GM19468 (cell line): ENCODE data around the gene COL13A1.

Experiments
- ATAC-seq: cut with Tn5 transposase; IDR thresholded peaks from one replicate; pipeline ENCODE4 v1.9.1; 2021; ENCODE audit warnings: mild to moderate bottlenecking, moderate library complexity, moderate number of reproducible peaks; ENCODE audit not compliant: unreplicated experiment; ENCODE audit errors: extremely low read depth

Gene COL13A1

DNA sequence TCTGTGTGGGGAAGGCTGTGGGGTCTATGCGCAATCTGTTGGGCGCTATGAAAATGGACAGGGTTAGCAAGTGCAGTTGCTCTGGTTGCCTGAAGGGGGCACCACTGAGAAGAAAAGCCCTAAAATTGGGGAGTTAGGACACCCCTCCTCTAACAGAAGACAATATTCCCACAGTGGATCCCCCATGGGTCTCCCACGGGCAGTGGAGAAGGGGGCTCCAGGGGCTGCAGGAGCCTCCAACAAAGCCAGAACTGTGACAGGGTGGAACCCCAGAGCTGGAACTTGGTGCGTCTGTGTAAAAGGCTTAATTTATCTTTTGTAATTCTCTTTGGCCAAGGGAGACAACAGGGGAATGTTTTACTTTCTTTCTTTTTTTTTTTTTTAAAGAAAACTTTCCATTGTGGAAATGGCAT lies 12.5 kb upstream of the COL13A1 start:
- ATAC-seq: no peak

DNA sequence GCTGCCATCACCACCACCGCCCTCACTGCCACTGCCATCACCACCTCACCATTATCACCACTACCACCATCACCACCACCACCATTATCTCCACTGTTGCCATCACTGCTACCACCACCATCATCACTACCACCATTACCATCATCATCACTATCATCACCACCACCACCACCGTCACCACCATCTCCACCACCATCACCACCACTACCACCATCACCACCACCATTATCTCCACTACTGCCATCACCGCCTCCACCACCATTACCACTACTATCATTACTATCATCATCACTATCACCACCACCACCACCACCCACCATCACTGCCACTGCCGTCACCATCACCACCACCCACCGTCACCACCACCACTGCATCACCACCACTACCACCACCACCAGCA lies 9.9 kb upstream of the COL13A1 start:
- ATAC-seq: no peak

DNA sequence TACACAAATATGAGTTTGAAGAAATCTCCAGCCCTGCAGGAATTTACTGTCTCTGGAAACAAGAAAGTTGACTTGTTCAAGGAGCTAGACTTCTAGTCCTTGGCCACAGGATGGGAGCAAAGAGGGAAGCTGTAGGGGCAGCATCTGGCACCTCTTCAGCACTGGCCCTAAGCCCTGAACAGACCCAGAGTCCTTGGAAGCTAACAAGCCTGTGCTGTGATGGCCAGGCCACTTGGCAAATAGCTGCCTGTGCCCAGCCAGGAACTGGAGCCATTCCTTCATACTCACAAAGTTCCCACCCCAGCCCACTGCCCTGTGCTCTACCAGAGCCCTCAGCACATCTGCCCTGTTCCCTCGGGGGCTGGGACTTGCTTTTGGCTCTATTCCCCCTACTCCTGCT lies 9.4 kb upstream of the COL13A1 start:
- no peak for ATAC-seq

DNA sequence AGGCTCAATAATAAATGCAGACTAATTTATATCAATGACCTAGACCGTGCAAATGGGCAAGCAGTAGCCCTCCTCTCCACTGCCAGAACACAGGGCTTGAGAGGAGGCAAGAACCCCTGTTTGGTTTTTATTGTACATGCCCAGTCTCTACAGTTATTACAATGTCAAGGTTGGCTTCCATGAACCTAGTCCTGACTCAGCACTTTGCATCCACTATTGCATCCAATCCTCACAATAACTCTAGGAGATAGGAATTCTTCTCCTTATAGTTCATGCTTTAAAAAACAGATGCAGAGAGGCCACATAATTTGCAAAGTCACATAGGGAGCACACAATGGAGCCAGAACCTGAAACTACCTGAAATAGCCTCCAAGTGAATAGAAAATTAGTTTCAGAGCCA lies 7.0 kb upstream of the COL13A1 start:
- ATAC-seq: no peak

DNA sequence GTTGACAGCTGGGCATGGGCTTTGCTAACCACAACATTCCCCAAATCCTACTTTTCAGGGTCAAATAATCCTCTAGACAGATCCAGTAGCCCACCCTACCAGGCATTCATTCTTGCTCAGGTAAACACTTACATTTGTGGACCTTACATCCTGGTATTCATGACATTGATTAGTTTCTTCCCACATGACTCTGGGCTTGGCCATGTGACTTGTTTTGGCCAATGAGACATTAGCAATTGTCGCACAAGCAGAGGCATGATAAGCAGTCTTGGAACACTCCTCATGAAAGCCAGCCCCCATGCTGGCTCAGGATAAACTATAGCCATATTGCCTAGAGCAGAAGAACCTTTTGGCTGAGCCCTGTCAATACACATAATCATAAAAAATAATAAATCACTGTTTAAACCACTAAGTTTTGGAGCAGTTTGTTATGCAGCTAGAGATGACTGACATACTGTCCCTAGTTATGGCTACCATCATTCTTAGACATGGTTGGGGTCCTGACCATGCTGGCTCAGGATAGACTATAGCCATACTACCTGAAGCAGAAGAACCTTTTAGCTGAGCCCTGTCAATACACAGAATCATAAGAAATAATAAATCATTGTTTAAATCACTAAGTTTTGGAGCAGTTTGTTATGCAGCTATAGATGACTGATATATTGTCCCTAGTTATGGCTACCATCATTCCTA lies 6.3 kb upstream of the COL13A1 start:
- ATAC-seq: no peak

DNA sequence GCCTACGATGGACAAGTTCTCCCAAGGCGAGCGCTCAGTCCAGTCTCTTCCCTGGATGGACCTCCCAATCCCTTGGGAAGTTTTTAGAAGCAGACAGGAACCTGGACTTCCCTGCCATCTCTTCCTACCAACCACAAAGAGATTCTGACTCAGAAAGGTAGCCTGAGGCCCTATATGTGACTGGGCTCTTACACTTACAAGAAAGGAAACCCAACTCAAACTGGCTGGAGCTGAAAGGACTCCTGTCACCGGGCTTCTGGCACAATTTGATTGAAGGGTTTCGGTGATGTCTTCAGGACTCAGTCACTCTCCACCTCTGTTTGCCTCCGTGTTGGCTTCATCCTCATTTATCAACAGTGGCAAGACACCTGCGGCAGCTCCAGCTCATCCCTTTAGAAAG lies 3.7 kb upstream of the COL13A1 start:
- ATAC-seq: no peak

DNA sequence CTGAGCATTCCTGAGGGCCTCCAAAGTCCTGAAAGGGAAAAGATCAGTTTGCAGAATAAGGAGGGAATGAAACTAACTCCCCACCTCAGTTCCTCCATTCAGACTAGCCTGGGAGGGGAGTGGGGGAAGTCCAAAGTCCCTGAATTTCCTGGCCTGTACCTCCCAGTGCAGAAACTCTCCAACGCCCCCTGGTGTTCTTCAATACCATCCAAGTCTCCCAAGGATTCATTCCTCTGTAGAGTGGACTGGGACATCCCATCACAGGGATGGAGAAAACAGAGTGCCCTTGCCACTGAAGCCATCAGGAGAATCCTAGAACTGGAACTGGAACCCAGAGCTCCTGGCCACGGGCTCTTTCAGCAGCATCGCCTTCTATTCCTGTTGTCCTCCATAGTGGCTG lies 1.6 kb upstream of the COL13A1 start:
- ATAC-seq: no peak

DNA sequence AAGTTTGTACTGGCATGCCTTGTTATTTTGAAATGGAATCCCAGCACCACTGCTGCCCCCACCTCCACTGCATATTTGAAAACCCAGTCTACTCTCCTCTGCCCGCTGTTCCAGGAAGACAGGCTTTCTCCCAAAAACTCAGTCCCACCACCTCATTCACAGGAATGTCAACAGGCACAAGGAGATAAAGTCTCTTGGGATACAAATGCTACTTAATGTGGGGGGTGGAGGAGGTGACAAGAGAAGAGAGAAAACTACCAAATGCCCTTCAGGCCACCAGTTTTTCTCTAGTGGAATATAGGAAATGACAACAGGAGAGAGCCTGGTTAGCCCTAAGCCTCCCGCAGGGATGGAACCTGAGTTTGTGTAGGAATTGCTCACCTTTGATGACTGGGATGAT lies 1.0 kb upstream of the COL13A1 start:
- no peak for ATAC-seq

DNA sequence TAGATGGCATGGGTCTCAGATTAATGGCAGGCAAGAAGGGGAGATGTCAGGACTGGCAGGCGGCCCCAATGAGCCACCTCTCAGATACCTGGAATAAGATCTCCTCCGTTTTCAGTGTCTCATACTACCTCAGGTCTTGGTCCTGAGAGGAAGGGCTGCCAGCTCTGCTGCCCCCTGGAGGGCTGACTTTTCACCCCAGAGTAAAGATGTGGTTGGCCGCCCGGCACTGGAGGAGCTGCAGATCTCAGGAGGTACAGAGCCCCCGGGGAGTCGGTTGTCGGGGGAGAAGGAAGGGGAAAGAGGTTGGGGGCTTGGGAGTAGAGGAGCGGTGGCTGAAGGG lies 642 bp upstream of the COL13A1 start:
- ATAC-seq: no peak

DNA sequence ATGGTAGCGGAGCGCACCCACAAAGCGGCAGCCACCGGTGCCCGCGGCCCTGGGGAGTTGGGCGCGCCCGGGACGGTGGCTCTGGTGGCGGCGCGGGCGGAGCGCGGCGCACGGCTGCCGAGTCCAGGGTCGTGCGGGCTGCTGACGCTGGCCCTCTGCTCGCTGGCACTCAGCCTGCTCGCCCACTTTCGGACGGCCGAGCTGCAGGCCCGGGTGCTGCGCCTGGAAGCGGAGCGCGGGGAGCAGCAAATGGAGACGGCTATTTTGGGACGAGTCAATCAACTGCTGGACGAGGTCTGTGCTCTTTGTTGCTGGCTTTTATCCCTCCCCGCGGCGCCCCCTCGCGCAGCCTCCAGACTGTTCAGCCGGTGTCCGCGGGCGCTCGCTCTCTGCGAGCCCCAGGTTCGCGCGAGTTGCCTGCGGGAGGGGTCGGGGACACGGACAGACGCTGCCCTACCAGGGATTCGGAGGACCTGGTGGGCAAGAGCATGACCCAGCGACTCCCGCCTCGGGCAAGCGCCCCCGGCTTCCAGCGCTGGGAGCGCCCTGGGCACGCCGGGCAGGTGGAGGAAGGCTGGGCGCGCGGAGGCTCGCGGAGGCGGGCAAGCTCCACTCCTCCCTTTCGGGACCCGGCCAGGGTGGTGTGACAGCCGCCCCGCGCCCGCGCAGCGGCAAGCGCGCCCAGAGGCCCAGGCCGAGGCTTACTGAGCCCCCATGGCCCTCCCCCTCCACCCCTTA lies 887 bp downstream of the COL13A1 start:
- no peak for ATAC-seq

DNA sequence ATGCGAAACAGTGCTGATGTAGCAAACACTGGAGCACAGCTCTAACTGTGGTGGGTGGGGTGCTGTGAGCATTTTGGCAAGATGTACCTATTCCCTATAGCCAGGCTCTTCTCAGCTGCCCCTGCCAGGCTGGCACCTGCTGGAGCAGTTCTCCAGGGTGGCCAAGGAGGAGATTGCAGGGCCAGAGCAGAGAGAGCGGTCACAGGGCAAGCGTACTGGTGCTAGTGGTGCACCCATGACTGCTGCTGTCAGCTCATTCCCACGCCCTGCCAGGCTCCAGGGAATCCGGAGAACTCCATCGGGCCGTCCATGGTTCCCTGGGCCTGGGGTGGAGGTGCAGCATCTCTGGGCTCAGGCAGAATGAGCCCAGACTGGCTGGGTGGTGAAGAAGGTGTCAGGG lies 2.1 kb downstream of the COL13A1 start:
- no peak for ATAC-seq

DNA sequence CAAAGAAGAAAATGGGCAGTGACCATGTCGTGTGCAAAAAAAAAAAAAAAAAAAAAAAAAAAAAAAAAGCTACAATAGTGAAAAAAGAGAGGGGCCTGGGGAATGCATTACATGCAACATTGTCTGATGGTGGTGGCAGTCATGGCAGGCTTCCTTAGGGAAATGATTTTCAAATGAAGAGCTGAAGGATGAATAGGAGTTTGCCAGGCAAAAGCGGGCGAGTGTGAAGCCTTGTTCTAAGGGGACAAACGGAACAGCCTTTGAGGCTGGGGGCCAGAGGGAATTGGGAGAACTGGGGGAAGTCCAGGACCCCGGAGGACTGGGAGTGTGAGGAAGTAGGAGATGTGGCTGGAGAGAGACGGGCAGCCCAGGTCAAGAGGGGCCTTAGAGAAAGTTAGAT lies 3.1 kb downstream of the COL13A1 start:
- ATAC-seq: no peak

DNA sequence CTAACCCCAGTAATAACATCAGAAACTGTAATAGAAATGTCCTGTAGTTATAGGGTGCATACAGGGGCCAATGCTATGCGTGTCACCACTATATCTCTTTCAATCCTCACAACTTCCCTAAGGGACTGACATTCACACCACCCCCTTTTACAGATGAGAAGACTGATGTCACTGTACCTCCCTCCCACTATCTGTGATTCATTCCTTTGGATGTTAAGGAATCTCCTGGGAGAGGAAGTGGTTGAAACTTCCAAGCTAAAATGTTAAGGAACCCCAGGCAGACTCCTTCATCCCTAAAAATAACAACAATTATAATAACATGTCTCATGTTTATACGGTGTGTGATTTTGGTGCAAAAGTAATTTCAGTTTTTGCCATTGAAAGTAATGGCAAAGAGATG lies 5.4 kb downstream of the COL13A1 start:
- ATAC-seq: no peak

DNA sequence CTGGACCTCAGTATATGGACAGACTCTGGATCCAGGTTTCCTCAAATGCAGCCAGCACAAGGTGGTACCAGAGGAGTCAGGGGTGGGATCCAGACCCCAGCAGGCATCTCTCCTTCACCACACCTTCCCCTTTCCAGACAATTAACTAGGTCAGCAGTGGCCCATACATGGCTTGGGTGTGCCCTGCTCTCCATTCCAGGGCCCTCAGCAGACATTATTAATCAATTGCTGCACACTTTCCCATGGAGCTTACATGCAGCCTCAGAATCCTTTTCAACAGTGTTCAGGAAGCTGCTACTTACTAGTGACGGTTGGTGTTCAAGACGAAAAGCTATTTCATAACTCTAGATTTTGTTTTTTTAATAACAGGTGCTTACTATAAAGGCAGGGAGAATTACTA lies 6.0 kb downstream of the COL13A1 start:
- ATAC-seq: no peak

DNA sequence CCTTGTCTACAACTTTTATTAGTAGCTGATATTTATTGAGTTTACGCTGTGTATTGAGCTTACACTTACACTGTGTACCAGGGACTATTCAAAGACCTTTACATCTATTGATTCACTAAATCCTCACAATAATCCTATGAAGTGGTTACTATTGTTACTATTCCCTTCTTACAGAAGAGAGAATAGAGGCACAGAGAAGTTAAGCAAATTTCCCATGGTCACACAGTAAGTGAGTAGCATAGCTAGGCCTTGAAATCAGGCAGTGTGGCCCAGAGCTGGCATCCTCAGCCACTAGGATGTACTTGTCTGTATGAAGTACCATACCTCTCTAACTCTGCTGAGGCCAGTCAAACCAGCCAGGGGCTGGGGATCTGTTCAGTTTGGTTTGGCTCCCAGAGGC lies 7.6 kb downstream of the COL13A1 start:
- ATAC-seq: no peak

DNA sequence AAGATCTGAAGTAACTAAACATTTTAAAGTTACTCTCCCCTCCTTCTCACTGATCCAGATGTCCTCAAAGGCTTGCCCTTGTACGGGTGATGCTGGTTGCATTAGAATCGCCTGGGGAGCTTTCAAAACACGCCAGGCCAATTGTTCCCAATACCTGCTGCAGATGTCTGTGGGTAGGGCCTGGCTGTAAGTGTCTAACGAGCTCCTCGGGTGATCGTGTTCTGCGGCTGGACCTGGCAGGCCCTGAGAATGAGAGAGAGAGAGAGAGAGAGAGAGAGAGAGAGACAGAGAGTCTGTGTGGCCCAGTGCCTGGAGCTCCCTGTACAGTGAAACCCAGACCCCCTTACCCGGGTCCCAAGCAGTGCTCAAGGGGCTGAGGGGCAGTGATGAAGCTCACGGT lies 8.4 kb downstream of the COL13A1 start:
- no peak for ATAC-seq

DNA sequence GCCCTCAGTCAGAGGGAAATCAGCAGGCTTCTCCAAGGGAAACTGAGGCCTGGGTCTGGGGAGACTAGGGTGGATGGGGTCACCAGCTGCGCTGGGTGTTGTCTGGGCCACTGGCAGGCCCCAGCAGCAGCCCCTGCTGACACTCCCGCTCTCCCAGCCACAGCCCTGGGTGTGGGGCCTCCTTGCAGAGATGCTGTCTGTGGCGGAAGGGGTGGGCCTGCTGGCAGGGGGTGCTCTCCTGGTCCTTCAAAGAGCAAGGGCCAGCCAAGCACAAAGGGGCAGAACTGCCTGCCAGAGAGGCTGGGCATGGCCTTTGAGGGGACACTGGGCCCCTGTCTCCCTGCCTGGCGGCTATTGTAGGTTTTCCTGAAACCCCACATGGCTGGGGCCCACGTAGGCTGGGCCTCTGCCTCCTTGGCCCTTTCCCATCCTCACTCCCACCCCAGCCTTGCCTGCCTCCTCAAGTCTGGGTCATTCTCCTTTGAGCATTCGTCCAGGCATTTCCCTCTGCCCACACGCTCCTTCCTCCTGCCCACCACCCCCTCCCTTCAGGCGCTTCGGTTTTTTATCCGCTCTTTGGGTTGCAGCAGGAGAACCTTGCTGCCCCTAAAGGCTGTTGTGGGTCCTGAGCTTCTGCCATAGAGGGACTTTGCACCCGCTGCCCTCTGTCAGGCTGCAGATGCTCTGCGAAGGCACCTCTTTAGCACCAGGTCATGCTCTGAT lies 9.1 kb downstream of the COL13A1 start:
- ATAC-seq: no peak

DNA sequence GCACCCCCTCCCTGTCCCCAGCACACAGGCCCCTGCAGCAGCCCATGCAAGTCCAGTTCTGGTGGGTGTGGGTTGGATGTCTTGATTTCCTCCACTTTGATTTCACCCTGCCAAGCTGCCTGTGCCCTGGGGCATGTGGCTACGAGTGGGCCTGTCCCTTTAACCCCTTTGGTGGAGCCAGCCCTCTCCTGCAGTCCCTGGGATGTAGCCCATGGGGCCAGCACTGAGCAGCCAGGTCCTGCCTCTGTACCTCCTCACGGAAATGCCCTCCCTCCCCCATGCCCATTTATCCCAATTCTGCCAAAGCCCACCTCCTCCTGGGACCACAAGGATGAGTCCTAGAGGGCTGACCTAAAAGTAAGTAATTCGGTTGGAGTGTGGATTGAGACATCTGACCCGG lies 11.9 kb downstream of the COL13A1 start:
- no peak for ATAC-seq

DNA sequence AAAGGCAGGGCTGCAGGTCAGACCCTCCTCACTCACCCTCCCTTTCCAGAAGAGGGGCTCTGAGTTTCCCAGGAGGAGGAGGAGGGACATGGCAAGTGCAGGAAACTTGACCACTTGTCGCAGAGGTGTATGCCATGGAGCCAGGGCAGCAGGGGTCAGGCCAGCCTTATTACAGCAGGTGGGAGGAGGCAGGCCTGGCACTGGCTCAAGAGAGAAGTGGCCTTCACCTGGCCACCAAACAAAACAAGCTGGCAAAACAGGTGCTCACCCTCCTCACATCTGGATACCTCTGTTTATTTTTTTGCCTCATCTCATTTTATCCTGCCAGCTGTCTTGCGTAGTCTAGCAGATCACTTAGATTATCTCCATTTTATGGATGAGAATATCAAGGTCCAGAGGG lies 12.5 kb downstream of the COL13A1 start:
- ATAC-seq: no peak

DNA sequence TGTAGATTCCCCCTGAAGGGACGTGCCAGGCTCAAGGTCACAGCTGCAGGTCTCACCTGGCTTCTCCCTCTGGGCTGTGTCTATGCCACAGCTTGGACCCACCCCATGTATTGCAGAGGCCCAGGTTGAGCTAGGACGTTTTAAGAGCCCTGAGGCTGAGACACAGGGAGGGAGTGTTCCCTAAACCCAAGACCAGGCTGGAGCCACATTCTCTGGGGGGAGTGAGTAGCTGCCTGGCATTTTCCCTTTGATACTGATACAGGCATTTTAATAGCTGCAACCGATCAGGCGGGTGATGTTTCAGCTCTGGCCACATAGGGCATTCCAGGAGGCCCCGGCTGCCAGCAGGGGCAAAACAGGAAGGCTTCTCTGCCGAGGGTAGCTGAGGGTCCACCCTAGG lies 13.4 kb downstream of the COL13A1 start:
- ATAC-seq: no peak

DNA sequence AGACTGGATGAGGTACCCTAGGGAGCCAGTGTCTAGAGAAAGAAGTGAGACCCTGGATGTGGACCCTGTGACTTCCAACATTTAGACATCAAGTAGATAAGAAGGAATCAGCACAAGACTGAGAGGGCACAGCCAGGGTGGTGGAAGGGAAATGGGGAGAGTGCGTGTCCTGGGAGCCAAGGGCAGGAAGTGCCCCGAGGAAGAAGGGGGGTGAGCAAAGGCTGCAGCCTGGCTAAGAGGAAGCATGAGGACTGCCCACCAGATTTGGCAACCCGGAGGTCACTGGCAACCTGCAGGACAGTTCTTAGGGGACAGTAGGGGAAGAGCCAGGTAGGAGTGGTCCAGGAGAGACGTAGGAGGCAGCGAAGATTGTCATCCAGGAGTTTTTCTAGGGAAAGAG lies 14.8 kb downstream of the COL13A1 start:
- ATAC-seq: no peak
